HAP-1 (cell line): ENCODE measurements around the gene BRCA2.
"Not testable (repeated sequence)": the region's sequence is repeated elsewhere in the genome, so short reads cannot be mapped to it uniquely, and the experiment has no call there.

Experiments used
- DNase-seq, 2 experiments: peaks; one replicate each; pipeline ENCODE4 v3.0.0-alpha.2; 2016 to 2020; ENCODE audit warnings: low spot score in 2 of 2
- H3K27me3 ChIP-seq: fragments of 250-450 bp; sonication (Bioruptor Pico); 2 replicates; pipeline ENCODE4 v1.5.1; 2020; ENCODE audit warnings: low read depth, mild to moderate bottlenecking, moderate library complexity
- H3K36me3 ChIP-seq: fragments of 250-450 bp; sonication (Bioruptor Pico); replicated peaks from 2 replicates; pipeline ENCODE4 v1.5.1; 2020; ENCODE audit warnings: mild to moderate bottlenecking
- H3K4me1 ChIP-seq: fragments of 250-450 bp; sonication (Bioruptor Pico); 2 replicates; pipeline ENCODE4 v1.5.1; 2020; ENCODE audit warnings: mild to moderate bottlenecking
- H3K4me3 ChIP-seq: fragments of 250-450 bp; sonication (Bioruptor Pico); 2 replicates; pipeline ENCODE4 v1.5.1; 2020; ENCODE audit warnings: mild to moderate bottlenecking, moderate library complexity
- H3K9me3 ChIP-seq: fragments of 250-450 bp; sonication (Bioruptor Pico); 2 replicates; pipeline ENCODE4 v1.5.1; 2020; ENCODE audit warnings: mild to moderate bottlenecking, moderate library complexity
- in situ Hi-C: fragments of 300-500 bp; cut with MboI; formaldehyde crosslinking; loops from 3 replicates; pipeline ENCODE4 v1.14.3; 2020; ENCODE audit warnings: low sequenced_read_pairs, inconsistent platforms, mixed read lengths

BRCA2 gene

GRCh38 chr13:32317716-32318465 is 2.6 kb downstream of the BRCA2 start:
- DNase-seq: no peak
- Histone ChIP-seq H3K4me3 (no peak overlapping the region), H3K27me3 (no peaks in the 10 kb centered on the region), H3K4me1 (peaks cover 22% of the 10 kb centered on the region), H3K36me3 (peaks cover 21% of the 10 kb centered on the region), H3K9me3 (no peaks in the 10 kb centered on the region)
- in situ Hi-C loops: loop anchor here (10.0 kb wide), 1 partner anchor 413 kb away; no protein-coding TSS in a partner anchor

- in situ Hi-C loops: no loop called here
- DNase-seq: no peak
- H3K4me1 ChIP-seq: peaks cover 13% of the 10 kb centered on the region
- H3K9me3 ChIP-seq: no peaks in the 10 kb centered on the region
- no peaks in the 10 kb centered on the region for H3K27me3 ChIP-seq
- peaks cover 27% of the 10 kb centered on the region for H3K36me3 ChIP-seq
- H3K4me3 ChIP-seq: no peak overlapping the region
Observed at GRCh38 chr13:32320528-32320927, 5.2 kb downstream of the BRCA2 start.

DNA sequence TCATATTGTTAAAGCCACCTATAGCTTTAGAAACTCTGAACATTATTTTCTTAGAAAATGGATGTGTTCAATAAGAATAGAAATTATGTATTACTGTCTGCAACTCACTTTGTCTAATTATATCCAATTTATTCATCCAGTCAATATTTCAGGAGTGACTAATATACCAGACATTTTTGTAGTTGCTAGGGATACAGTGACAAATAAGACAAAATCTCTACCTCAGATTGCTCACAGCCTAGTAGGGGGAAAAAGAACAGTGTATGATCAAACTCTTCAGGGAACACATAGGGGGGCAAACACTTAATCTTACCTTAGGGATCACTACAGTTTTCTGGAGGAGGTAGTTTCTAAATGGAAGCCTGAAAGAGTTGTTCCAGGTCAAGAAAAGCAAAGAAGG is 8.6 kb downstream of the BRCA2 start:
- H3K27me3 ChIP-seq: no peaks in the 10 kb centered on the region

DNA sequence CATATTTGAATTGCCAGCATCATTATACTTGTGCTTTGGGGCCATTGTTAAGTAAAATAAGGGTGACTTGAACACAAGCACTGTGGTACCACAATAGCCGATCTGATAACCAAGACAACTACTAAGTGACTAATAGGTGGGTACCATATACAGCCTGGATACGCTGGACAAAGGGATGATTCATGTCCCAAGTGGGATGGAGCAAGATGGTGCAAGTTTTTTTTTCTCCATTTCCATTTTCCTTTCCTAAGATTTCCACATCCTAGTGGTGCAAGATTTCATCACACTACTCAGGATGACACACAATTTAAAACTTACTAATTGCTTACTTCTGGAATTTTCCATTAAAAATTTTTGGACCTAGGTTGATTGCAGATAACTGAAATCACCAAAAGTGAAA is 15.1 kb downstream of the BRCA2 start:
- H3K4me1 ChIP-seq: no peaks in the 10 kb centered on the region
- no peak for DNase-seq
- no peaks in the 10 kb centered on the region for H3K27me3 ChIP-seq
- no peaks in the 10 kb centered on the region for H3K9me3 ChIP-seq
- H3K4me3 ChIP-seq: no peak overlapping the region
- in situ Hi-C loops: no loop called here
- H3K36me3 ChIP-seq: peaks cover 45% of the 10 kb centered on the region

More for the DNA sequence above, 8.6 kb downstream of the BRCA2 start:
- H3K9me3 ChIP-seq: no peaks in the 10 kb centered on the region
- H3K4me3 ChIP-seq: no peak overlapping the region
- no peaks in the 10 kb centered on the region for H3K4me1 ChIP-seq
- no peak for DNase-seq
- H3K36me3 ChIP-seq: peaks cover 30% of the 10 kb centered on the region
- in situ Hi-C loops: no loop called here

DNA sequence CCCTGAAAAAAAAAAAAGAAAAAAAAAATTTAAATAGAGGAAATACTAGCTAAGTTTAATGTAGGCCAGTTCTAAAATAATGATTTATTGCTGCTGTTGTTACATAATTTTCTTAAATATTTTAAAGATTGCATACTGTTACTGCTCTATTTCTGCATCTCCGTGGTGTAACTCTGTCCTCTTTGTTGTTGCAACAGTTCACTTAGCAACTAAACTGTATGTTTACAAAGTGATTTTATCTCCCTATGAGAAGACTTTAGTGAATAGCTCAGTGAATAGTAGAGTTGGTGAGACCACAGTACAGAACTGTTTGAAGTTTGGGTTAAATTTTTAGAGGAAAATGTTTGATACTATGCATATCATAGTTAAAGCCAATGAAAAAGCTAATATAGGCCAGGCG is 19.4 kb downstream of the BRCA2 start:
- in situ Hi-C loops: no loop called here
- H3K9me3 ChIP-seq: no peaks in the 10 kb centered on the region

GRCh38 chr13:32340914-32341313 is 25.6 kb downstream of the BRCA2 start:
- H3K9me3 ChIP-seq: no peaks in the 10 kb centered on the region
- no peaks in the 10 kb centered on the region for H3K27me3 ChIP-seq
- peaks cover 9% of the 10 kb centered on the region for H3K36me3 ChIP-seq
- DNase-seq: no peak
- no peaks in the 10 kb centered on the region for H3K4me1 ChIP-seq
- in situ Hi-C loops: no loop called here
- no peak overlapping the region for H3K4me3 ChIP-seq

More for the DNA sequence above, 19.4 kb downstream of the BRCA2 start:
- peaks cover 39% of the 10 kb centered on the region for H3K36me3 ChIP-seq
- no peak overlapping the region for H3K4me3 ChIP-seq
- no peaks in the 10 kb centered on the region for H3K27me3 ChIP-seq
- no peaks in the 10 kb centered on the region for H3K4me1 ChIP-seq
- DNase-seq: no peak

DNA sequence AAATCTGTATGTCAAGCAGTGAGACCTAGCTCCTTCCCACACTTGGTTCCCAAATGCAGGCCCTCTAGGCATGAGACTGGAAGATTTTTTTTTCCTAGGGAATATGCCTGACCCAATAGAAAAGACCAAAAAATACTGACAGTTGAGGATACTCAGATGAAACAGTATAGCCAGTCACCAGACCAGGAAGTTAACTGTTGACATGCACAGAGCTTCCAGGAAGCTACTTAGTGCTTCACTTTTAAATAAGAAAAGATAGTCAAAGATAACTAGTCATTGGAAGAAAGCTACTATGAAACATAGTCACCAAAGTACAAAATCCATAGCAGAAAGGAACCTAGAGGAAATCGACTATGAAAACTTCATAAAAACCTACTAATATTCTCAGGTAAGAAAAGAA is 32.3 kb downstream of the BRCA2 start:
- no peaks in the 10 kb centered on the region for H3K27me3 ChIP-seq
- H3K9me3 ChIP-seq: no peaks in the 10 kb centered on the region
- in situ Hi-C loops: no loop called here
- H3K4me1 ChIP-seq: no peaks in the 10 kb centered on the region
- no peak overlapping the region for H3K4me3 ChIP-seq
- peaks cover 5% of the 10 kb centered on the region for H3K36me3 ChIP-seq
- no peak for DNase-seq

GRCh38 chr13:32350839-32351441 is 35.6 kb downstream of the BRCA2 start:
- DNase-seq, H3K4me3 ChIP-seq, H3K27me3 ChIP-seq, H3K4me1 ChIP-seq, H3K9me3 ChIP-seq, in situ Hi-C loops: not testable (repeated sequence)
- peaks cover 16% of the 10 kb centered on the region for H3K36me3 ChIP-seq

DNA sequence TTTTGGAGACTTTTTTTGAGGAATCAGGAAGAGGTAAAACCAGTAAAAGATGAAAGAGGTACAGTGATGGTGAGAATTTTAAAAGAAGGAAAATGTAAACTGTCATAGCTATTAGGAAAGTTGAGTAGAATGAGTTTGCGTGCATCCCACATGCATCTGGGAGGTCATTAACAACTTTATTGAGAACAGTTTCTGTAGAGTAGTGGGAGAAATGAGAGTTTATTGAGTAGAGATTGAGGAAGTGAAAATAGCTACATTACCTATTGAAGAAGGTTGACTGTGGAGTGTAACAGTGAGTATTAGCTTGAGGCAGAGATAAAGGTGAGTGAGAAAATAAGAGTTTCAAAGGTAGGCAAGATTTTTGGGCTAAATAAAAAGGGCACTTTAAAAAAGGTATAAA is 38.7 kb downstream of the BRCA2 start:
- H3K36me3 ChIP-seq: peaks cover 21% of the 10 kb centered on the region
- no peaks in the 10 kb centered on the region for H3K9me3 ChIP-seq
- in situ Hi-C loops: no loop called here
- H3K27me3 ChIP-seq: no peaks in the 10 kb centered on the region
- no peaks in the 10 kb centered on the region for H3K4me1 ChIP-seq
- DNase-seq: no peak
- no peak overlapping the region for H3K4me3 ChIP-seq

- in situ Hi-C loops, H3K4me3 ChIP-seq, H3K27me3 ChIP-seq, H3K9me3 ChIP-seq, DNase-seq, H3K4me1 ChIP-seq: not testable (repeated sequence)
- H3K36me3 ChIP-seq: peaks cover 21% of the 10 kb centered on the region
Observed at GRCh38 chr13:32355935-32356334, 40.6 kb downstream of the BRCA2 start.

DNA sequence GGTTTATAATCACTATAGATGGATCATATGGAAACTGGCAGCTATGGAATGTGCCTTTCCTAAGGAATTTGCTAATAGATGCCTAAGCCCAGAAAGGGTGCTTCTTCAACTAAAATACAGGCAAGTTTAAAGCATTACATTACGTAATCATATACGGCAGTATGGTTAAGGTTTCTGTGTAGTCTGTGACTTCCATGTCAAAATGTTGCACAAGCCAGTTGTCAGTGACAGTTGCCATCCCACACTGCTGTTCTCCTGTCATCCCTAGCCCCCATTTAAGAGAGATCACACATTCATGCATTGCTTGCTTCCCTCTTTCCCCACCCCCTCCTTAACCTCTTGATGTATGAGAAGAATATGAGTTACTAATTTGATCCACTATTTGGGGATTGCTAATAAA is 47.3 kb downstream of the BRCA2 start:
- DNase-seq: no peak
- in situ Hi-C loops: no loop called here
- H3K9me3 ChIP-seq: no peaks in the 10 kb centered on the region
- no peak overlapping the region for H3K4me3 ChIP-seq
- peaks cover 20% of the 10 kb centered on the region for H3K36me3 ChIP-seq
- H3K4me1 ChIP-seq: no peaks in the 10 kb centered on the region
- no peaks in the 10 kb centered on the region for H3K27me3 ChIP-seq

- DNase-seq: no peak
- in situ Hi-C loops: no loop called here
- Histone ChIP-seq H3K36me3 (peaks cover 34% of the 10 kb centered on the region), H3K9me3 (0 out of 2 replicates have a peak, but pooled peaks cover 3% of the 10 kb centered on the region), H3K4me3 (no peak overlapping the region), H3K27me3 (no peaks in the 10 kb centered on the region), H3K4me1 (no peaks in the 10 kb centered on the region)
Observed at GRCh38 chr13:32370805-32371204, 55.5 kb downstream of the BRCA2 start.

DNA sequence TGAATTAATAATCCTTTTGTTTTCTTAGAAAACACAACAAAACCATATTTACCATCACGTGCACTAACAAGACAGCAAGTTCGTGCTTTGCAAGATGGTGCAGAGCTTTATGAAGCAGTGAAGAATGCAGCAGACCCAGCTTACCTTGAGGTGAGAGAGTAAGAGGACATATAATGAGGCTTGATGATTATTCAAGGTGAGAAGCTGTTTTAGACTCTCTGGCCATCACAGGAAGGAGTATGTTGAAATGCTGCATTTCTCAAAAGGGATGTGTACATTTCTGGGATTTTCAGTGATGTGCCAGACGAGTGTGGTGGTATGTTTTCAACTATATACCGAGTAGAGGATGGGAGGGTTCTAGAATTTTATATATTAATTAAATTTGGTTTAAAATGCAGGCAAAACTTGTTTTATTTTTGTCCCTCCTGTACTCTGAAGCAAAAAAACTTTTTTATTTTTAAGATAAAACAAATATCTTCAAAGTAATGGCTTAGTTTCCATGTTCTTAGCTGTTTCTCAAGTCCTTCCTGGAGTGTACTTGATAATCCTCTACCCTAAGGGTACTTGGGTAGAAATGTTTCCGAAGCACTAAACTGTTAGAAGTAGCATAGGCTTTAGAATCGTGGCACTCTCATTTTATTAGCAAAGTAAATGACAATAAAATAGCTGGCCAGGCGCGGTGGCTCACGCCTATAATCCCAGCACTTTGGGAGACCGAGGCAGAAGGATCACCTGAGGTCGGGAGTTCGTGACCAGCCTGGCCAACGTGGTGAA is 61.5 kb downstream of the BRCA2 start:
- no peak overlapping the region for H3K4me3 ChIP-seq
- H3K36me3 ChIP-seq: peaks cover 43% of the 10 kb centered on the region
- DNase-seq: no peak
- no peaks in the 10 kb centered on the region for H3K27me3 ChIP-seq
- H3K9me3 ChIP-seq: 0 out of 2 replicates have a peak, but pooled peaks cover 3% of the 10 kb centered on the region
- no peaks in the 10 kb centered on the region for H3K4me1 ChIP-seq
- in situ Hi-C loops: no loop called here

DNA sequence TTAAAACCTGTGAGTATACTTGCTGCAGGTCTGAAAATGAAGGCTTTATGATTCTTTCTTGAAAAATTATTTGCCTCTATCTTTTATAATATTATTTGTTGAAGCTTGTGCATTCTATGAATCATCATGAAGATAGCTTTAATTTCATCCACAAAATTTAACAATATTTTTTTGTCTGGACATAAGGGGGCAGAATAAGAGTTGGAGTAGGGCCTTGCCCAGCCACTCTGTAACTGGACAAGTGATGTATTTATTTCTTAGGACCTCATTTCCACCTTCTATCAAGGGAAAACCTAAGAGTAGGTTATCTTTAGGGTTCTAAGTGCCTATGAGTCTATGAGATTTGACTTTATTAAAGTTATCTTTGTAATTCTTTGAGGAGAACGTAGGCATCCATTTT is 62.7 kb downstream of the BRCA2 start:
- no peak overlapping the region for H3K4me3 ChIP-seq
- H3K4me1 ChIP-seq: no peaks in the 10 kb centered on the region
- DNase-seq: no peak
- no peaks in the 10 kb centered on the region for H3K27me3 ChIP-seq
- H3K36me3 ChIP-seq: peaks cover 44% of the 10 kb centered on the region
- in situ Hi-C loops: no loop called here
- H3K9me3 ChIP-seq: 0 out of 2 replicates have a peak, but pooled peaks cover 3% of the 10 kb centered on the region
